Measurements from ENCODE around the gene EFNA5.

EFNA5 gene

GRCh38 chr5:107485184-107485583 is 185.6 kb downstream of the EFNA5 start:
- Histone ChIP-seq H2AFZ (ENCODE audit: low read depth) (no peak overlapping the region), H3K36me3 (ENCODE audit: insufficient read depth) (no peaks in the 10 kb centered on the region), H3K4me1 (ENCODE audit: low read depth, poor library complexity, severe bottlenecking) (no peaks in the 10 kb centered on the region), H3K27ac (no peak overlapping the region), H3K4me3 (IDR thresholded peaks at IDR 0.05; ENCODE audit: insufficient read depth, low read depth, low read length) (no peak overlapping the region), H3K27me3 (ENCODE audit: insufficient read depth, low read depth) (no peaks in the 10 kb centered on the region), H3K79me2 (ENCODE audit: insufficient read depth, low read depth) (no peaks in the 10 kb centered on the region), H3K9ac (no peak overlapping the region), H4K20me1 (ENCODE audit: insufficient read depth) (no peaks in the 10 kb centered on the region), H3K4me2 (no peak overlapping the region)
- TF ChIP-seq CTCF (conservative IDR thresholded peaks at IDR 0.05; ENCODE audit: low read depth, low read length) = no peak

GRCh38 chr5:107484281-107484680 is 186.5 kb downstream of the EFNA5 start:
- Histone ChIP-seq H3K27me3 (ENCODE audit: insufficient read depth, low read depth) (no peaks in the 10 kb centered on the region), H2AFZ (ENCODE audit: low read depth) (no peak overlapping the region), H3K4me2 (no peak overlapping the region), H3K4me1 (ENCODE audit: low read depth, poor library complexity, severe bottlenecking) (no peaks in the 10 kb centered on the region), H3K4me3 (IDR thresholded peaks at IDR 0.05; ENCODE audit: insufficient read depth, low read depth, low read length) (no peak overlapping the region), H3K79me2 (ENCODE audit: insufficient read depth, low read depth) (no peaks in the 10 kb centered on the region), H3K36me3 (ENCODE audit: insufficient read depth) (no peaks in the 10 kb centered on the region), H3K27ac (no peak overlapping the region), H3K9ac (no peak overlapping the region), H4K20me1 (ENCODE audit: insufficient read depth) (no peaks in the 10 kb centered on the region)
- no peak for TF ChIP-seq CTCF (conservative IDR thresholded peaks at IDR 0.05; ENCODE audit: low read depth, low read length)

- Histone ChIP-seq H3K4me1 (ENCODE audit: low read depth, poor library complexity, severe bottlenecking) (no peaks in the 10 kb centered on the region), H3K9ac (no peak overlapping the region), H3K36me3 (ENCODE audit: insufficient read depth) (no peaks in the 10 kb centered on the region), H3K4me2 (no peak overlapping the region), H3K4me3 (IDR thresholded peaks at IDR 0.05; ENCODE audit: insufficient read depth, low read depth, low read length) (no peak overlapping the region), H2AFZ (ENCODE audit: low read depth) (no peak overlapping the region), H3K27me3 (ENCODE audit: insufficient read depth, low read depth) (no peaks in the 10 kb centered on the region), H3K79me2 (ENCODE audit: insufficient read depth, low read depth) (no peaks in the 10 kb centered on the region), H4K20me1 (ENCODE audit: insufficient read depth) (no peaks in the 10 kb centered on the region), H3K27ac (no peak overlapping the region)
- no peak for TF ChIP-seq CTCF (conservative IDR thresholded peaks at IDR 0.05; ENCODE audit: low read depth, low read length)
Observed at GRCh38 chr5:107483231-107484024, 187.3 kb downstream of the EFNA5 start.

- H3K79me2 ChIP-seq (ENCODE audit: insufficient read depth, low read depth) = no peaks in the 10 kb centered on the region
- no peak overlapping the region for H3K4me3 ChIP-seq (IDR thresholded peaks at IDR 0.05; ENCODE audit: insufficient read depth, low read depth, low read length)
- H3K4me1 ChIP-seq (ENCODE audit: low read depth, poor library complexity, severe bottlenecking) = no peaks in the 10 kb centered on the region
- no peaks in the 10 kb centered on the region for H3K36me3 ChIP-seq (ENCODE audit: insufficient read depth)
- no peaks in the 10 kb centered on the region for H4K20me1 ChIP-seq (ENCODE audit: insufficient read depth)
- no peak overlapping the region for H3K9ac ChIP-seq
- TF ChIP-seq CTCF (conservative IDR thresholded peaks at IDR 0.05; ENCODE audit: low read depth, low read length) = no peak
- H3K27me3 ChIP-seq (ENCODE audit: insufficient read depth, low read depth) = no peaks in the 10 kb centered on the region
- no peak overlapping the region for H3K4me2 ChIP-seq
- H2AFZ ChIP-seq (ENCODE audit: low read depth) = no peak overlapping the region
- no peak overlapping the region for H3K27ac ChIP-seq
Observed at GRCh38 chr5:107478068-107478641, 192.6 kb downstream of the EFNA5 start.
